GM19240 (cell line): ENCODE data around the gene DARS1.

Source experiments
- DNase-seq: peaks from one replicate; pipeline ENCODE4 v3.0.0; 2011; ENCODE audit warnings: low spot score; ENCODE audit not compliant: insufficient read length

Gene DARS1

GRCh38 chr2:136016427-136016826 is 31.0 kb upstream of the DARS1 start:
- no peak for DNase-seq

- DNase-seq, result no peak
These were observed 30.3 kb upstream of the DARS1 start for GRCh38 chr2:136015699-136016098.

GRCh38 chr2:136014411-136014810 is 29.0 kb upstream of the DARS1 start:
- no peak for DNase-seq

GRCh38 chr2:136013955-136014354 is 28.5 kb upstream of the DARS1 start:
- no peak for DNase-seq

- DNase-seq, result no peak
These were observed 27.8 kb upstream of the DARS1 start for GRCh38 chr2:136013136-136013685.

- DNase-seq, result no peak
These were observed 26.9 kb upstream of the DARS1 start for GRCh38 chr2:136012315-136012714.

- no peak for DNase-seq
These were observed 24.7 kb upstream of the DARS1 start for GRCh38 chr2:136010126-136010525.

GRCh38 chr2:136008205-136008865 is 22.9 kb upstream of the DARS1 start:
- no peak for DNase-seq

GRCh38 chr2:136006658-136007057 is 21.2 kb upstream of the DARS1 start:
- no peak for DNase-seq

GRCh38 chr2:136005462-136006196 is 20.2 kb upstream of the DARS1 start:
- DNase-seq, result no peak

GRCh38 chr2:136004965-136005364 is 19.5 kb upstream of the DARS1 start:
- no peak for DNase-seq

- no peak for DNase-seq
These were observed 15.7 kb upstream of the DARS1 start for GRCh38 chr2:136001131-136001530.

GRCh38 chr2:136000502-136000901 is 15.1 kb upstream of the DARS1 start:
- DNase-seq, result no peak

- DNase-seq, result no peak
These were observed 14.5 kb upstream of the DARS1 start for GRCh38 chr2:135999899-136000298.

- DNase-seq, result no peak
These were observed 13.5 kb upstream of the DARS1 start for GRCh38 chr2:135998879-135999278.

GRCh38 chr2:135997380-135997779 is 12.0 kb upstream of the DARS1 start:
- DNase-seq, result no peak

- DNase-seq, result no peak
These were observed 10.9 kb upstream of the DARS1 start for GRCh38 chr2:135996304-135996703.

- no peak for DNase-seq
These were observed 8.9 kb upstream of the DARS1 start for GRCh38 chr2:135994281-135994680.

GRCh38 chr2:135993421-135993820 is 8.0 kb upstream of the DARS1 start:
- DNase-seq, result no peak

- DNase-seq, result no peak
These were observed 6.4 kb upstream of the DARS1 start for GRCh38 chr2:135991861-135992260.

- no peak for DNase-seq
These were observed 2.0 kb upstream of the DARS1 start for GRCh38 chr2:135987441-135987840.

- no peak for DNase-seq
These were observed 1.1 kb upstream of the DARS1 start for GRCh38 chr2:135986507-135986906.
